Measurements from ENCODE around the gene LYSMD3. TPM values are rescaled to one million over a fixed set of nuclear protein-coding genes. Genes with fewer than 3 reads are reported as not detected.

The LYSMD3 gene
- total and polyA plus RNA-seq, 10 of the 15 experiments (the other 5 are each of a cell fraction or from before 2014, with no cell fraction given), result 3.9 to 22.5 (median 12.6) TPM

DNA sequence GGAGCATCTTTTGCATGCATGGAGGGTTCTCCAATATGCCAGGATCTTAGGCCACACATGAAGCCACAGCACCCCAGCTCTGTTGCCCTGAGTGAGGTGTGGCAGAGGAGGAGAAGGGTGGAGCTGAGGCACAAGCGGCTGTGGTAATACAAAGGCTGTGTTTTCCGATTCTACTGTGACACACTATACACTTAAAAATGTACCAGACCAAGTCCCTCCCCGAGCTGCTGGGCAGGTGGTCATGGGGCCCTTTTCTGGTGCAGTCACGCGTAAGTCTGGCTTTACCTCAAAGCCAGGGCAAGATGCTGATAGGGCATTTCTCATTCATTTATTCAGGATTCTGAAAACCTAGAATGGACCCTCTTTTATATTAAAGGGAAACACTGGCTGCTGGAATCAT, 33.0 kb upstream of the LYSMD3 start:
- CTCF ChIA-PET, result no interaction called here
- no peak for DNase-seq (ENCODE audit: low read depth, low spot score)
- no peak for FAIRE-seq
- in situ Hi-C loops (cut with MboI) (no loop called here), intact Hi-C loops (cut with micrococcal nuclease; ENCODE audit: unreplicated experiment) (no loop called here)
- Histone ChIP-seq H4K20me1 (ENCODE audit: control insufficient read depth, insufficient read depth) (no peaks in the 10 kb centered on the region), H3K27me3 (replicated peaks in 1 of 2; ENCODE audit: control insufficient read depth in 2 of 2, insufficient read depth in 2 of 2, low read length in 1 of 2) (peaks cover 3 to 14% of the 10 kb centered on the region in 2 experiments; a peak in 2 of 4 replicates), H3K79me2 (ENCODE audit: control insufficient read depth, insufficient read depth, low read length) (no peaks in the 10 kb centered on the region), H3K4me3 (no peak overlapping the region), H3K4me1 (ENCODE audit: control insufficient read depth, insufficient read depth, low read length) (no peaks in the 10 kb centered on the region), H3K36me3 (ENCODE audit: control insufficient read depth in 2 of 2, insufficient read depth in 2 of 2, low read length in 1 of 2) (no peaks in the 10 kb centered on the region), H3K9me3 (replicated peaks; ENCODE audit: control insufficient read depth, insufficient read depth, low read length) (no peaks in the 10 kb centered on the region), H3K4me2 (ENCODE audit: control insufficient read depth, insufficient read depth) (no peak overlapping the region), H2AFZ (ENCODE audit: control insufficient read depth, low read depth, low read length) (no peak overlapping the region), H3K27ac (ENCODE audit: control insufficient read depth, insufficient read depth) (no peak overlapping the region), H3K9ac (ENCODE audit: control insufficient read depth, insufficient read depth, low read length) (no peak overlapping the region)
- WGBS (ENCODE audit: insufficient coverage, insufficient replicate concordance, low lambda C conversion rate, missing lambda C conversion rate), result 77% methylated on average over 5 of the region's 5 CpGs
- SMC1A ChIA-PET (ENCODE audit: uncharacterized antibody, unreplicated experiment), result no interaction called here
- TF ChIP-seq BCL11A (IDR thresholded peaks at IDR 0.05; ENCODE audit: low read depth, low read length), result no peak
- TF ChIP-seq CHD1 (IDR thresholded peaks at IDR 0.05; ENCODE audit: low read depth, low read length), result no peak
- TF ChIP-seq SMC3 (IDR thresholded peaks at IDR 0.05; ENCODE audit: borderline replicate concordance, low read length), result no peak
- no peak for TF ChIP-seq IKZF1 (conservative IDR thresholded peaks at IDR 0.05)
- no peak for TF ChIP-seq ZNF622 (IDR thresholded peaks at IDR 0.05)
- no peak for TF ChIP-seq EP300 (IDR thresholded peaks at IDR 0.05; ENCODE audit: borderline replicate concordance in 1 of 2, control insufficient read depth in 1 of 2, low read depth in 2 of 2, low read length in 2 of 2)
- TF ChIP-seq, protein P1, sequence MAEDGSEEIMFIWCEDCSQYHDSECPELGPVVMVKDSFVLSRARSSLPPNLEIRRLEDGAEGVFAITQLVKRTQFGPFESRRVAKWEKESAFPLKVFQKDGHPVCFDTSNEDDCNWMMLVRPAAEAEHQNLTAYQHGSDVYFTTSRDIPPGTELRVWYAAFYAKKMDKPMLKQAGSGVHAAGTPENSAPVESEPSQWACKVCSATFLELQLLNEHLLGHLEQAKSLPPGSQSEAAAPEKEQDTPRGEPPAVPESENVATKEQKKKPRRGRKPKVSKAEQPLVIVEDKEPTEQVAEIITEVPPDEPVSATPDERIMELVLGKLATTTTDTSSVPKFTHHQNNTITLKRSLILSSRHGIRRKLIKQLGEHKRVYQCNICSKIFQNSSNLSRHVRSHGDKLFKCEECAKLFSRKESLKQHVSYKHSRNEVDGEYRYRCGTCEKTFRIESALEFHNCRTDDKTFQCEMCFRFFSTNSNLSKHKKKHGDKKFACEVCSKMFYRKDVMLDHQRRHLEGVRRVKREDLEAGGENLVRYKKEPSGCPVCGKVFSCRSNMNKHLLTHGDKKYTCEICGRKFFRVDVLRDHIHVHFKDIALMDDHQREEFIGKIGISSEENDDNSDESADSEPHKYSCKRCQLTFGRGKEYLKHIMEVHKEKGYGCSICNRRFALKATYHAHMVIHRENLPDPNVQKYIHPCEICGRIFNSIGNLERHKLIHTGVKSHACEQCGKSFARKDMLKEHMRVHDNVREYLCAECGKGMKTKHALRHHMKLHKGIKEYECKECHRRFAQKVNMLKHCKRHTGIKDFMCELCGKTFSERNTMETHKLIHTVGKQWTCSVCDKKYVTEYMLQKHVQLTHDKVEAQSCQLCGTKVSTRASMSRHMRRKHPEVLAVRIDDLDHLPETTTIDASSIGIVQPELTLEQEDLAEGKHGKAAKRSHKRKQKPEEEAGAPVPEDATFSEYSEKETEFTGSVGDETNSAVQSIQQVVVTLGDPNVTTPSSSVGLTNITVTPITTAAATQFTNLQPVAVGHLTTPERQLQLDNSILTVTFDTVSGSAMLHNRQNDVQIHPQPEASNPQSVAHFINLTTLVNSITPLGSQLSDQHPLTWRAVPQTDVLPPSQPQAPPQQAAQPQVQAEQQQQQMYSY (CRISPR knock-in tag; IDR thresholded peaks at IDR 0.05), result no peak
- no TSS peak for BruUV-seq (replicated peaks)
- RAD21 ChIA-PET (ENCODE audit: unreplicated experiment), result no interaction called here
- POLR2A ChIA-PET, result no interaction called here
- no peak for ATAC-seq
